ENCODE data around the gene DNAJC3. TPM values are rescaled to one million over a fixed set of nuclear protein-coding genes. Genes with fewer than 3 reads are reported as not detected.

The DNAJC3 gene
- total and polyA plus RNA-seq, 2 of the 8 experiments (the other 6 are each of a cell fraction or from before 2014, with no cell fraction given) = 4.3 to 24.1 TPM

DNA sequence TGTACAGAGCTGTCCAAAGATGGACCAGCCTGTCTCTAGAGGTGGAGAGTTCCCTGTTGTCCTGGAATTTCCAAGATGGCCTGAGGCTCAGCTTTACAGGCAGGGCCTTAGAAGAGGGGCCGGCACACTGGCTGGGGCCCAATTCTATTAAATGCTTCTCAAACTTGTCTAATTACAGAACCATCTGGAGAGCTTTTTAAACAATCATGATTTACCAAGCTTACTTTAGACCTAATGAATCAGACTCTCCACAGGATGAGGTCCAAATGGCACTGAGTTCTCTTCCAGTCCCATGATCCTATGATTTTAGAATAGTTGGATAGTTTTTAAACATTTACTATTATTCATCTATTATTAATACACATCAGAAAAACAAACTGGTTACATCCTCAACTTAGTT is 123.5 kb downstream of the DNAJC3 start:
- no peak overlapping the region for H2AFZ ChIP-seq (ENCODE audit: low read length)
- POLR2A ChIA-PET (ENCODE audit: partially characterized antibody) = interaction anchor here (1.7 kb wide), 1 partner anchor 9 kb away, joined by 6 read pairs; no protein-coding TSS in a partner anchor
- CTCF ChIA-PET (ENCODE audit: partially characterized antibody) = interaction anchor here (1.0 to 2.7 kb wide), 5 partner anchors 8 to 167 kb away, joined by 3 to 13 read pairs (median 5); no protein-coding TSS in a partner anchor
- no peak for TF ChIP-seq JUN (IDR thresholded peaks at IDR 0.05; ENCODE audit: low read depth, low read length)
- TF ChIP-seq BCL11A (IDR thresholded peaks at IDR 0.05; ENCODE audit: low read depth in 2 of 2, low read length in 2 of 2) = no peak
- TF ChIP-seq, protein P1, sequence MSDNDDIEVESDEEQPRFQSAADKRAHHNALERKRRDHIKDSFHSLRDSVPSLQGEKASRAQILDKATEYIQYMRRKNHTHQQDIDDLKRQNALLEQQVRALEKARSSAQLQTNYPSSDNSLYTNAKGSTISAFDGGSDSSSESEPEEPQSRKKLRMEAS (IDR thresholded peaks at IDR 0.05) = no peak
- TF ChIP-seq ZNF274 (IDR thresholded peaks at IDR 0.05; ENCODE audit: borderline replicate concordance, extremely low read depth, low read length) = no peak
- TF ChIP-seq GTF2F1 (IDR thresholded peaks at IDR 0.05; ENCODE audit: borderline replicate concordance, low read depth, low read length) = no peak
- TF ChIP-seq RFX5 (IDR thresholded peaks at IDR 0.05; ENCODE audit: borderline replicate concordance, low read depth, low read length) = no peak
- no peak for TF ChIP-seq CBX5 (IDR thresholded peaks at IDR 0.05; ENCODE audit: low read depth, low read length)
- TF ChIP-seq, protein P2, sequence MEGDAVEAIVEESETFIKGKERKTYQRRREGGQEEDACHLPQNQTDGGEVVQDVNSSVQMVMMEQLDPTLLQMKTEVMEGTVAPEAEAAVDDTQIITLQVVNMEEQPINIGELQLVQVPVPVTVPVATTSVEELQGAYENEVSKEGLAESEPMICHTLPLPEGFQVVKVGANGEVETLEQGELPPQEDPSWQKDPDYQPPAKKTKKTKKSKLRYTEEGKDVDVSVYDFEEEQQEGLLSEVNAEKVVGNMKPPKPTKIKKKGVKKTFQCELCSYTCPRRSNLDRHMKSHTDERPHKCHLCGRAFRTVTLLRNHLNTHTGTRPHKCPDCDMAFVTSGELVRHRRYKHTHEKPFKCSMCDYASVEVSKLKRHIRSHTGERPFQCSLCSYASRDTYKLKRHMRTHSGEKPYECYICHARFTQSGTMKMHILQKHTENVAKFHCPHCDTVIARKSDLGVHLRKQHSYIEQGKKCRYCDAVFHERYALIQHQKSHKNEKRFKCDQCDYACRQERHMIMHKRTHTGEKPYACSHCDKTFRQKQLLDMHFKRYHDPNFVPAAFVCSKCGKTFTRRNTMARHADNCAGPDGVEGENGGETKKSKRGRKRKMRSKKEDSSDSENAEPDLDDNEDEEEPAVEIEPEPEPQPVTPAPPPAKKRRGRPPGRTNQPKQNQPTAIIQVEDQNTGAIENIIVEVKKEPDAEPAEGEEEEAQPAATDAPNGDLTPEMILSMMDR (IDR thresholded peaks at IDR 0.05; ENCODE audit: control extremely low read depth in 1 of 3, insufficient read depth in 1 of 3, low read depth in 1 of 3, low read length in 3 of 3) = no peak
- no peak for TF ChIP-seq CTBP2 (IDR thresholded peaks at IDR 0.05; ENCODE audit: borderline replicate concordance, insufficient read depth, insufficient read length, low read length)

More for the DNA sequence above, 123.5 kb downstream of the DNAJC3 start:
- Histone ChIP-seq H2AK5ac (ENCODE audit: low read depth, low read length) (no peak overlapping the region), H3K23me2 (ENCODE audit: low read depth, low read length) (no peaks in the 10 kb centered on the region), H4K91ac (replicated peaks; ENCODE audit: insufficient read length, low read length) (no peak overlapping the region), H3K4me3 (ENCODE audit: extremely low read depth in 1 of 4, insufficient read depth in 2 of 4, low read depth in 3 of 4, low read length in 4 of 4) (no peak overlapping the region), H4K5ac (ENCODE audit: insufficient read length, low read depth, low read length) (no peak overlapping the region), H3K9me3 (ENCODE audit: insufficient read depth in 2 of 2, low read depth in 1 of 2, low read length in 1 of 2) (no peaks in the 10 kb centered on the region), H3K18ac (ENCODE audit: extremely low read depth, low read length) (no peak overlapping the region), H3K27ac (ENCODE audit: low read depth, low read length) (no peak overlapping the region), H3K79me1 (ENCODE audit: low read depth, low read length) (no peaks in the 10 kb centered on the region), H2BK20ac (ENCODE audit: low read length) (no peak overlapping the region), H3K4ac (replicated peaks; ENCODE audit: insufficient read length, low read depth, low read length) (no peak overlapping the region), H3K56ac (replicated peaks; ENCODE audit: insufficient read length, low read depth, low read length) (no peak overlapping the region), H2BK120ac (replicated peaks; ENCODE audit: low read depth, low read length) (no peak overlapping the region), H2BK15ac (ENCODE audit: low read length) (no peak overlapping the region), H3K36me3 (ENCODE audit: control insufficient read depth in 2 of 4, insufficient read depth in 4 of 4, low read length in 3 of 4) (no peaks in the 10 kb centered on the region; a peak in 1 of 8 replicates), H3K4me2 (ENCODE audit: insufficient read depth in 1 of 2, low read depth in 2 of 2, low read length in 2 of 2) (no peak overlapping the region), H4K8ac (ENCODE audit: extremely low read depth, insufficient read depth, low read length) (no peak overlapping the region), H2BK5ac (ENCODE audit: low read depth, low read length) (no peak overlapping the region), H3K27me3 (replicated peaks in 1 of 4; ENCODE audit: control insufficient read depth in 3 of 4, extremely low read depth in 1 of 4, insufficient read depth in 3 of 4, low read length in 3 of 4) (no peaks in the 10 kb centered on the region), H2BK12ac (ENCODE audit: low read depth, low read length) (no peak overlapping the region), H3K9ac (replicated peaks in 1 of 4; ENCODE audit: extremely low read depth in 1 of 4, low read depth in 3 of 4, low read length in 3 of 4) (no peak overlapping the region), H4K20me1 (replicated peaks in 1 of 2; ENCODE audit: control insufficient read depth in 1 of 2, insufficient read depth in 2 of 2, low read length in 2 of 2) (no peaks in the 10 kb centered on the region), H3K23ac (ENCODE audit: insufficient read length) (no peak overlapping the region), H3K4me1 (replicated peaks in 1 of 4; ENCODE audit: control insufficient read depth in 3 of 4, insufficient read depth in 4 of 4, low read length in 3 of 4) (no peaks in the 10 kb centered on the region), H3K79me2 (ENCODE audit: control insufficient read depth in 1 of 2, insufficient read depth in 2 of 2, low read length in 2 of 2) (no peaks in the 10 kb centered on the region), H3K14ac (ENCODE audit: insufficient read length) (no peak overlapping the region)
- no peak for DNase-seq (ENCODE audit: low read depth in 1 of 2, low spot score in 2 of 2)
- 89% methylated on average over 1 of the region's 1 CpG; no CpG with 5 or more reads in 1 of the 2 experiments for WGBS, 2 experiments (ENCODE audit: extremely low coverage in 1 of 2, insufficient coverage in 1 of 2, insufficient read length in 1 of 2, insufficient replicate concordance in 2 of 2, low coverage in 1 of 2, low lambda C conversion rate in 2 of 2, missing lambda C conversion rate in 1 of 2)
- FAIRE-seq = no peak
